Effector CD4-positive, alpha-beta T cell (primary cell): ENCODE measurements around the gene TMEM200B.
A peak's percentile ranks its signal among the peaks of the same experiment; 100 is the strongest.
"Not testable (repeated sequence)": the region's sequence is repeated elsewhere in the genome, so short reads cannot be mapped to it uniquely, and the experiment has no call there.

Source experiments
- DNase-seq: peaks from one replicate; pipeline ENCODE4 v3.0.0-alpha.2; 2020

TMEM200B gene

GRCh38 chr1:29133861-29134694 is 10.4 kb upstream of the TMEM200B start:
- no peak for DNase-seq

GRCh38 chr1:29131056-29131455 is 7.4 kb upstream of the TMEM200B start:
- not testable (repeated sequence) for DNase-seq

GRCh38 chr1:29129916-29130315 is 6.2 kb upstream of the TMEM200B start:
- no peak for DNase-seq

- no peak for DNase-seq
Measured at GRCh38 chr1:29128739-29129138, 5.0 kb upstream of the TMEM200B start.

GRCh38 chr1:29126198-29126597 is 2.5 kb upstream of the TMEM200B start:
- no peak for DNase-seq

GRCh38 chr1:29125788-29126187 is 2.1 kb upstream of the TMEM200B start:
- DNase-seq: no peak

GRCh38 chr1:29125237-29125641 is 1.5 kb upstream of the TMEM200B start:
- no peak for DNase-seq

- peak; percentile 38 for DNase-seq
Measured at GRCh38 chr1:29124366-29125236, 898 bp upstream of the TMEM200B start.

- DNase-seq: no peak
Measured at GRCh38 chr1:29123053-29123886, 433 bp downstream of the TMEM200B start.

GRCh38 chr1:29122682-29123052 is 1.0 kb downstream of the TMEM200B start:
- DNase-seq: no peak

GRCh38 chr1:29121936-29122681 is 1.6 kb downstream of the TMEM200B start:
- DNase-seq: no peak

GRCh38 chr1:29121516-29121935 is 2.2 kb downstream of the TMEM200B start:
- no peak for DNase-seq

GRCh38 chr1:29120947-29121485 is 2.7 kb downstream of the TMEM200B start:
- peak; percentile 43 for DNase-seq

GRCh38 chr1:29120367-29120766 is 3.3 kb downstream of the TMEM200B start:
- DNase-seq: no peak

GRCh38 chr1:29119121-29119929 is 4.4 kb downstream of the TMEM200B start:
- DNase-seq: no peak

- DNase-seq: no peak
Measured at GRCh38 chr1:29117381-29117780, 6.3 kb downstream of the TMEM200B start.

GRCh38 chr1:29114654-29115053 is 9.0 kb downstream of the TMEM200B start:
- DNase-seq: no peak

- no peak for DNase-seq
Measured at GRCh38 chr1:29113413-29114117, 10.1 kb downstream of the TMEM200B start.

- no peak for DNase-seq
Measured at GRCh38 chr1:29112705-29113412, 10.8 kb downstream of the TMEM200B start.

GRCh38 chr1:29108041-29108440 is 15.7 kb downstream of the TMEM200B start:
- not testable (repeated sequence) for DNase-seq
